Hematopoietic multipotent progenitor cell treated with erythropoietin and hydrocortisone succinate and interleukin-3 and kit ligand, for 15 days (in vitro differentiated cells): Measurements from ENCODE around the gene SMU1.
"Not testable (repeated sequence)": the region's sequence is repeated elsewhere in the genome, so short reads cannot be mapped to it uniquely, and the experiment has no call there.

ENCODE experiments used
- DNase-seq: peaks from one replicate; pipeline ENCODE4 v3.0.0-alpha.2; 2015; ENCODE audit warnings: low spot score

SMU1 gene

GRCh38 chr9:33105504-33105903 is 29.0 kb upstream of the SMU1 start:
- no peak for DNase-seq

- no peak for DNase-seq
Observed at GRCh38 chr9:33104401-33104800, 27.9 kb upstream of the SMU1 start.

- DNase-seq, result no peak
Observed at GRCh38 chr9:33103501-33104281, 27.2 kb upstream of the SMU1 start.

- no peak for DNase-seq
Observed at GRCh38 chr9:33102551-33103210, 26.2 kb upstream of the SMU1 start.

- DNase-seq, result no peak
Observed at GRCh38 chr9:33101104-33101951, 24.9 kb upstream of the SMU1 start.

GRCh38 chr9:33099754-33100153 is 23.3 kb upstream of the SMU1 start:
- no peak for DNase-seq

GRCh38 chr9:33097192-33097591 is 20.7 kb upstream of the SMU1 start:
- no peak for DNase-seq

GRCh38 chr9:33092634-33093033 is 16.2 kb upstream of the SMU1 start:
- no peak for DNase-seq

- DNase-seq, result not testable (repeated sequence)
Observed at GRCh38 chr9:33085672-33086071, 9.2 kb upstream of the SMU1 start.

GRCh38 chr9:33082538-33083326 is 6.3 kb upstream of the SMU1 start:
- no peak for DNase-seq

GRCh38 chr9:33082128-33082527 is 5.7 kb upstream of the SMU1 start:
- no peak for DNase-seq

- DNase-seq, result peak; percentile 60
Observed at GRCh38 chr9:33081128-33081851, 4.8 kb upstream of the SMU1 start.

GRCh38 chr9:33080534-33080933 is 4.1 kb upstream of the SMU1 start:
- DNase-seq, result no peak

GRCh38 chr9:33068991-33069390 is 7.5 kb downstream of the SMU1 start:
- DNase-seq, result no peak

GRCh38 chr9:33065157-33066076 is 11.1 kb downstream of the SMU1 start:
- DNase-seq, result no peak

GRCh38 chr9:33051144-33051543 is 25.3 kb downstream of the SMU1 start:
- no peak for DNase-seq

- DNase-seq, result no peak
Observed at GRCh38 chr9:33049680-33050361, 26.7 kb downstream of the SMU1 start.

GRCh38 chr9:33048054-33048465 is 28.4 kb downstream of the SMU1 start:
- no peak for DNase-seq

- no peak for DNase-seq
Observed at GRCh38 chr9:33046061-33046460, 30.4 kb downstream of the SMU1 start.
